HL-60 (cell line): ENCODE measurements around the gene NAV2.

Source experiments
- GABPA ChIP-seq: IDR thresholded peaks from 2 replicates; pipeline ENCODE4 v1.6.1; 2012; ENCODE audit warnings: low read depth
- POLR2AphosphoS5 ChIP-seq: IDR thresholded peaks from 2 replicates; pipeline ENCODE4 v1.6.1; 2012; ENCODE audit warnings: low read depth
- TF ChIP-seq, protein P1 (sequence below): IDR thresholded peaks from one replicate; pipeline ENCODE4 v1.5.1; 2011; ENCODE audit warnings: low read length, control low read depth, inconsistent platforms; ENCODE audit not compliant: insufficient read depth

DNA sequence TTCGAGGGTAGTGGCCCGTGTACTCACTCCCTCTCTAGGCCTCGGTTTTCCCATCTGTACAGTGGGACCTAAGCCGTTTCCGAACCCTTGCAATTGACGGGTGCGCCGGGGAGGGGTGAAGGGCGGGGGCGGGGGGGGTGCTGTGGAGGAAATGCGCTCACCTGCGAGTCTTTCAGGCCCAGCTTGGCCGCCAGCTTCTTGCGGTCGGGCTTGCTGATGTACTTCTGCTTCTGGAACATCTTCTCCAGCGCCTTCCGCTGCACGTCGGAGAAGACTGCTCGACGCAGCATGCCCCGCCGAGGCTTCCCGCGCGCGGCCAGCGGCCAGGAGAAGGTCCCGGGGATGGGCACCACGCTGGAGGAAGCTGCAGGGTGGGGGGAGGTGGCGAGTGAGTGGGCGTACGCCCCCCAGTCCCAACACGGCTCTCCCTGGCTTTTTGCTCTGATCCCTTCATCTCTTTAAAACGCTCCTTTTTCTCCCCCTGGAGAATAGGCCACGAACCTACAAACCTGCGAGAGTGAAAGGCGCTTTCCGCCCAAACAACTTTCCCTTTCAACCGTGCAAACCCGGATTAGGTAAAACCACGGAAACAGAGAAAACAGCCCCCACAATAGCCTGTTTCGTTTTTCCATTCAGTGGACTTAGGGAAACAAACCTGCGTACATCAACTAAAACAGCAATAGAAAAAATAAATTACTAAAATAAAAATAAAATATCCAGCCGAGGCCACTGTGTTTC is 444.4 kb downstream of the NAV2 start:
- TF ChIP-seq, protein P1, sequence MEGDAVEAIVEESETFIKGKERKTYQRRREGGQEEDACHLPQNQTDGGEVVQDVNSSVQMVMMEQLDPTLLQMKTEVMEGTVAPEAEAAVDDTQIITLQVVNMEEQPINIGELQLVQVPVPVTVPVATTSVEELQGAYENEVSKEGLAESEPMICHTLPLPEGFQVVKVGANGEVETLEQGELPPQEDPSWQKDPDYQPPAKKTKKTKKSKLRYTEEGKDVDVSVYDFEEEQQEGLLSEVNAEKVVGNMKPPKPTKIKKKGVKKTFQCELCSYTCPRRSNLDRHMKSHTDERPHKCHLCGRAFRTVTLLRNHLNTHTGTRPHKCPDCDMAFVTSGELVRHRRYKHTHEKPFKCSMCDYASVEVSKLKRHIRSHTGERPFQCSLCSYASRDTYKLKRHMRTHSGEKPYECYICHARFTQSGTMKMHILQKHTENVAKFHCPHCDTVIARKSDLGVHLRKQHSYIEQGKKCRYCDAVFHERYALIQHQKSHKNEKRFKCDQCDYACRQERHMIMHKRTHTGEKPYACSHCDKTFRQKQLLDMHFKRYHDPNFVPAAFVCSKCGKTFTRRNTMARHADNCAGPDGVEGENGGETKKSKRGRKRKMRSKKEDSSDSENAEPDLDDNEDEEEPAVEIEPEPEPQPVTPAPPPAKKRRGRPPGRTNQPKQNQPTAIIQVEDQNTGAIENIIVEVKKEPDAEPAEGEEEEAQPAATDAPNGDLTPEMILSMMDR, result no peak
- TF ChIP-seq GABPA (no peak), POLR2AphosphoS5 (no peak)
